Measurements from ENCODE around the gene ACVR1C. TPM values are rescaled to one million over a fixed set of nuclear protein-coding genes. Genes with fewer than 3 reads are reported as not detected.

Gene ACVR1C
- total RNA-seq, 1 donor from 2014 or later = 0.10 TPM

- no peaks in the 10 kb centered on the region for H3K27me3 Mint-ChIP-seq (ENCODE audit: unreplicated experiment)
- no peak for TF ChIP-seq CTCF (IDR thresholded peaks at IDR 0.05; ENCODE audit: unreplicated experiment)
- no peaks in the 10 kb centered on the region for H3K36me3 Mint-ChIP-seq (ENCODE audit: low read depth, unreplicated experiment)
- DNase-seq (ENCODE audit: low spot score) = no peak
- H3K27ac Mint-ChIP-seq (ENCODE audit: unreplicated experiment) = no peak overlapping the region
- no peak overlapping the region for H3K4me3 Mint-ChIP-seq (ENCODE audit: unreplicated experiment)
- H3K9me3 Mint-ChIP-seq (ENCODE audit: unreplicated experiment) = no peaks in the 10 kb centered on the region
- H3K4me1 Mint-ChIP-seq (ENCODE audit: unreplicated experiment) = no peaks in the 10 kb centered on the region
Measured at GRCh38 chr2:157476953-157477709, 151.5 kb downstream of the ACVR1C start.

Other genes with a start within 250 kb of the ACVR1C start
- not detected for gene CYTIP, start 184.8 kb downstream of the ACVR1C start, total RNA-seq (ENCODE audit: unreplicated experiment)
- 29.9 TPM for gene ACVR1, start 247.5 kb upstream of the ACVR1C start, total RNA-seq (ENCODE audit: unreplicated experiment)